ENCODE results near the gene TPRG1. TPM values are rescaled to one million over a fixed set of nuclear protein-coding genes. Genes with fewer than 3 reads are reported as not detected.

Gene TPRG1
- total and polyA plus RNA-seq, 2 donors (not counting 1 experiment from before 2014, with no cell fraction given) = 0.21 to 0.39 TPM

- no peak overlapping the region for H3K27ac ChIP-seq (ENCODE audit: low read length in 2 of 2)
- 100% methylated on average over 1 of the region's 2 CpGs for WGBS (ENCODE audit: insufficient coverage)
- CTCF ChIA-PET = no interaction called here
- H4K20me1 ChIP-seq (ENCODE audit: control insufficient read depth, insufficient read depth, low read length, poor library complexity, severe bottlenecking) = no peaks in the 10 kb centered on the region
- H3K27me3 ChIP-seq (replicated peaks in 1 of 4; ENCODE audit: control extremely low read depth in 1 of 4, control insufficient read depth in 3 of 4, insufficient read depth in 4 of 4, low read length in 3 of 4) = no peaks in the 10 kb centered on the region
- Mint-ChIP-seq H3K4me1 (peaks cover 8% of the 10 kb centered on the region), H3K9me3 (ENCODE audit: insufficient read depth) (no peaks in the 10 kb centered on the region), H3K27ac (no peak overlapping the region), H3K27me3 (peaks cover 10% of the 10 kb centered on the region), H3K4me3 (no peak overlapping the region)
- no peak overlapping the region for H3K4me2 ChIP-seq (replicated peaks; ENCODE audit: low read depth, low read length, poor library complexity, severe bottlenecking)
- TF ChIP-seq, protein P1, sequence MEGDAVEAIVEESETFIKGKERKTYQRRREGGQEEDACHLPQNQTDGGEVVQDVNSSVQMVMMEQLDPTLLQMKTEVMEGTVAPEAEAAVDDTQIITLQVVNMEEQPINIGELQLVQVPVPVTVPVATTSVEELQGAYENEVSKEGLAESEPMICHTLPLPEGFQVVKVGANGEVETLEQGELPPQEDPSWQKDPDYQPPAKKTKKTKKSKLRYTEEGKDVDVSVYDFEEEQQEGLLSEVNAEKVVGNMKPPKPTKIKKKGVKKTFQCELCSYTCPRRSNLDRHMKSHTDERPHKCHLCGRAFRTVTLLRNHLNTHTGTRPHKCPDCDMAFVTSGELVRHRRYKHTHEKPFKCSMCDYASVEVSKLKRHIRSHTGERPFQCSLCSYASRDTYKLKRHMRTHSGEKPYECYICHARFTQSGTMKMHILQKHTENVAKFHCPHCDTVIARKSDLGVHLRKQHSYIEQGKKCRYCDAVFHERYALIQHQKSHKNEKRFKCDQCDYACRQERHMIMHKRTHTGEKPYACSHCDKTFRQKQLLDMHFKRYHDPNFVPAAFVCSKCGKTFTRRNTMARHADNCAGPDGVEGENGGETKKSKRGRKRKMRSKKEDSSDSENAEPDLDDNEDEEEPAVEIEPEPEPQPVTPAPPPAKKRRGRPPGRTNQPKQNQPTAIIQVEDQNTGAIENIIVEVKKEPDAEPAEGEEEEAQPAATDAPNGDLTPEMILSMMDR (IDR thresholded peaks at IDR 0.05) = no peak
- TF ChIP-seq EZH2 (IDR thresholded peaks at IDR 0.05; ENCODE audit: borderline replicate concordance, insufficient read depth, low read depth, low read length, poor library complexity, severe bottlenecking) = no peak
- POLR2A ChIA-PET = no interaction called here
- ATAC-seq (ENCODE audit: low read depth) = no peak
- H3K9ac ChIP-seq (ENCODE audit: low read length) = no peak overlapping the region
- H2AFZ ChIP-seq (ENCODE audit: insufficient read depth, low read depth, low read length, poor library complexity, severe bottlenecking) = no peak overlapping the region
- no peak for DNase-seq
- no peaks in the 10 kb centered on the region for H3K79me2 ChIP-seq (ENCODE audit: control insufficient read depth, insufficient read depth, low read length)
- no peaks in the 10 kb centered on the region for H3K36me3 ChIP-seq (replicated peaks in 1 of 2; ENCODE audit: control extremely low read depth in 1 of 2, control insufficient read depth in 1 of 2, extremely low read depth in 1 of 2, insufficient read depth in 2 of 2, low read length in 1 of 2)
- H3K9me3 ChIP-seq (ENCODE audit: control extremely low read depth in 1 of 3, control insufficient read depth in 2 of 3, insufficient read depth in 1 of 3, low read length in 2 of 3) = no peaks in the 10 kb centered on the region
- H3K4me3 ChIP-seq (ENCODE audit: control extremely low read depth in 1 of 5, extremely low read depth in 1 of 5, insufficient read depth in 1 of 5, low read depth in 2 of 5, low read length in 4 of 5) = no peak overlapping the region
- no peaks in the 10 kb centered on the region for H3K4me1 ChIP-seq (ENCODE audit: control insufficient read depth in 2 of 2, insufficient read depth in 2 of 2, low read length in 2 of 2)
- intact Hi-C loops (cut with micrococcal nuclease) = no loop called here
Measured at GRCh38 chr3:189235214-189235613, 63.4 kb downstream of the TPRG1 start.

GRCh38 chr3:189236352-189236751 is 64.6 kb downstream of the TPRG1 start:
- Histone ChIP-seq H2AFZ (ENCODE audit: insufficient read depth, low read depth, low read length, poor library complexity, severe bottlenecking) (no peak overlapping the region), H3K9me3 (ENCODE audit: control extremely low read depth in 1 of 3, control insufficient read depth in 2 of 3, insufficient read depth in 1 of 3, low read length in 2 of 3) (no peaks in the 10 kb centered on the region), H3K4me2 (replicated peaks; ENCODE audit: low read depth, low read length, poor library complexity, severe bottlenecking) (no peak overlapping the region), H3K79me2 (ENCODE audit: control insufficient read depth, insufficient read depth, low read length) (no peaks in the 10 kb centered on the region), H3K36me3 (replicated peaks in 1 of 2; ENCODE audit: control extremely low read depth in 1 of 2, control insufficient read depth in 1 of 2, extremely low read depth in 1 of 2, insufficient read depth in 2 of 2, low read length in 1 of 2) (no peaks in the 10 kb centered on the region), H3K4me1 (ENCODE audit: control insufficient read depth in 2 of 2, insufficient read depth in 2 of 2, low read length in 2 of 2) (no peaks in the 10 kb centered on the region), H3K4me3 (ENCODE audit: control extremely low read depth in 1 of 5, extremely low read depth in 1 of 5, insufficient read depth in 1 of 5, low read depth in 2 of 5, low read length in 4 of 5) (no peak overlapping the region), H3K27me3 (replicated peaks in 1 of 4; ENCODE audit: control extremely low read depth in 1 of 4, control insufficient read depth in 3 of 4, insufficient read depth in 4 of 4, low read length in 3 of 4) (no peaks in the 10 kb centered on the region), H4K20me1 (ENCODE audit: control insufficient read depth, insufficient read depth, low read length, poor library complexity, severe bottlenecking) (no peaks in the 10 kb centered on the region), H3K27ac (ENCODE audit: low read length in 2 of 2) (no peak overlapping the region), H3K9ac (ENCODE audit: low read length) (no peak overlapping the region)
- peaks cover 8% of the 10 kb centered on the region for H3K4me1 Mint-ChIP-seq
- no peak overlapping the region for H3K4me3 Mint-ChIP-seq
- peaks cover 10% of the 10 kb centered on the region for H3K27me3 Mint-ChIP-seq
- no peak for TF ChIP-seq EZH2 (IDR thresholded peaks at IDR 0.05; ENCODE audit: borderline replicate concordance, insufficient read depth, low read depth, low read length, poor library complexity, severe bottlenecking)
- TF ChIP-seq, protein P1 (IDR thresholded peaks at IDR 0.05) = no peak
- ATAC-seq (ENCODE audit: low read depth) (no peak), DNase-seq (no peak)
- H3K9me3 Mint-ChIP-seq (ENCODE audit: insufficient read depth) = no peaks in the 10 kb centered on the region
- intact Hi-C loops (cut with micrococcal nuclease) = no loop called here
- no peak overlapping the region for H3K27ac Mint-ChIP-seq
- ChIA-PET CTCF (no interaction called here), POLR2A (no interaction called here)

Data from B cell (primary cell).